Central memory CD4-positive, alpha-beta T cell (primary cell): Measurements from ENCODE around the gene SBK2.

Experiments used
- DNase-seq: peaks from one replicate; pipeline ENCODE4 v3.0.0; 2022

SBK2 gene

DNA sequence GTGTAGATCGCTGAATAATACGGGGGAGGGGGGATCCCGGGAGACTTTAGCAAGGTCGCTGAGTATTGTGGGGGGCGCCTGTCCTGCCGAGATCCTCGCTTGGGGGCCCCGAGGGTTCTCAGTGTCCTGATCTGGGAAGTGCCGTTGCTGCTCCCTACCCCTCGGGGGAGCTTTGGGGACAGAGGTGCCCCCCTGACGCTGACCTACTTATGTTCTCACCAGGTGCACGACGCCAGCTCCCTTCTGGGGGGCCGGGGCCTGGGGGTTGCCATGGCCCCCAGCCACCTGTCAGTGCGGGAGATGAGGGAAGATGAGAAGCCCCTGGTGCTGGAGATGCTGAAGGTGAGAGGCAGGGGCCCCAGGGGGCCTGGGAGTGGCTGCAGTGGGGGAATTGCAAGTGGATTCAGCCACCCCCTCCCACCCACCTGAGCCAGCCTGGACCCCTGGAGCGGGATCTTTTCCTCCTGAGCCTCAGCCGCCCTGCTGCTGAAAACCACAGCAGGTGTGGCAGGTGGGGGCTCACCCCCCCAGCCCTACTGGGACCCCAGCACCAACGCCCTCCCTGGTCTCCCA is 51.4 kb downstream of the SBK2 start:
- DNase-seq: no peak

DNA sequence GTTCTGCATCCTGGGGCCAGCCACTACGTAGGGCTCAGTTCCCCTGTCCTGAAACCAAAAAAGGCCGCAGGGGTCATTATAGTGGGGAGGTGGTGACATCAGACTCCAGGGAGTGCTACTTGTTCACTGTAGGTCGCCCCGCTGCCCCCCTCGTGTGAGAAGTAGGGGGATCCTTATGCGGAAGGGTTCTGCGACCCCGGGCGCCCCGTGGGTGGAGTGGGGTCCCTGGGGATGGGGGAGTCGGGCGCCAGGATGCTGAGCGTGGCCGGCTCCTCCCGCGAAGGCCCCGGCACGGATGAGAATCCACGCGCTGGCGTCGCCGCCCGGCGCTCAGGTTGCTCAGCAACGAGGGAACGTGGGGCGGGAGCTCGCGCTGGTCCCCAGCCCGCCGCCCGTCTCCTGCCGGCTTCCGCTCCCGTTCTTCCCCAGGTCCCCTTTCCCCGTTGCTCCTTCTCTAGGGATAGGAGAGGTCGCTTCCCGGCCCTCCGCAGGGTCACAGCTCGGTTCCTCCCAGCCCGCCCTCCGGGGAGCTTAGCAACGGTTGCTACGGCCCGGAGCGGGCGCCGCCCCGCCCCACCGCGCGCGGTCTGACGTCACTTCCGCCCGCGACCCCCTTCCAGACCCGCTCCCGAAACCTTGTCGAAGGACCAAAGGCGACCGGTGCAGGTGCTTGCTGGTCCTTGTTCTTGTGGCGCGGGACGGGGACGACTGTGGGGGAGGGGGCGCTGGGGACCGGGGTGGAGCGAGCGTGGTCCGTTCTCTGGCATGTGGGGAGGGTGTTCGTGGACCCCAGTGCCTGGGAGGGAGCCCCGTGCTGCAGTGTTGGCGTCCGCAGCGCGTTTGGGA is 52.1 kb downstream of the SBK2 start, which contains the start of gene NAT14:
NAT14 (plus strand) TSS at position 596 of the 846 bp plus-strand sequence. CDS start 521 bp downstream, outside the sequence.
- DNase-seq: peak; percentile 65

DNA sequence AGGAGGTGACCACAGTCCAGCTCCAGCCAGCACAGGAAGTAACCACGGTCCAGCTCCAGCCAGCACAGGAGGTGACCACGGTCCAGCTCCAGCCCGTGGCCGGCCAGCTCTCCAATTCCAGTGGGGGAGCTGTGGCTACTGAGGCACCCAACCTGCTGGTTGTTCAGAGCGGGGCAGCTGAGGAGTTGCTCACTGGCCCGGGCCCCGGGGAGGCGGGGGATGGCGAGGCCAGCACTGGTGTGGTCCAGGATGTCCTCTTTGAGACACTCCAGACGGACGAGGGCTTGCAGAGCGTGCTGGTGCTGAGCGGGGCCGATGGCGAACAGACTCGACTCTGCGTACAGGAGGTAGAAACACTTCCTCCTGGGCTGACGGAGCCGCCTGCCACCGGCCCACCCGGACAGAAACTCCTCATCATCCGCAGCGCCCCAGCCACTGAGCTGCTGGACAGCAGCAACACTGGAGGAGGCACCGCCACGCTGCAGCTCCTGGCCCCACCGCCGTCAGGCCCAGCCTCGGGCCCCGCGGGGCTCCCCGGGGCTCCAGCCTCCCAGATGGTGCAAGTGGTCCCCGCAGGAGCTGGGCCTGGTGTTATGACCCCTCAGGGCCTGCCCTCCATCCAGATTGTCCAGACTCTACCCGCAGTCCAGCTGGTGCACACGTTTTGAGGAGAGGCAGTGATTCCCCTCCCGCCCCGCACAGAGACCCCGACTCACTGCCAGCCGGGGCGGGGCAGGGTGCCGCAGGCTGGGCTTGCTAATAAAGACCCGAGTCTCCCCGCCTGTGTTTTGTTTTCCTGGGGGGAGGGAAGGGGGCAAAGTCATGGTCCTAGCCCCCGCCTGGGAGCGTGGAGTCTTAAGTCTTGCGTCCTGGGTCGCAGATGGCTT is 53.0 kb downstream of the SBK2 start:
- DNase-seq: no peak

DNA sequence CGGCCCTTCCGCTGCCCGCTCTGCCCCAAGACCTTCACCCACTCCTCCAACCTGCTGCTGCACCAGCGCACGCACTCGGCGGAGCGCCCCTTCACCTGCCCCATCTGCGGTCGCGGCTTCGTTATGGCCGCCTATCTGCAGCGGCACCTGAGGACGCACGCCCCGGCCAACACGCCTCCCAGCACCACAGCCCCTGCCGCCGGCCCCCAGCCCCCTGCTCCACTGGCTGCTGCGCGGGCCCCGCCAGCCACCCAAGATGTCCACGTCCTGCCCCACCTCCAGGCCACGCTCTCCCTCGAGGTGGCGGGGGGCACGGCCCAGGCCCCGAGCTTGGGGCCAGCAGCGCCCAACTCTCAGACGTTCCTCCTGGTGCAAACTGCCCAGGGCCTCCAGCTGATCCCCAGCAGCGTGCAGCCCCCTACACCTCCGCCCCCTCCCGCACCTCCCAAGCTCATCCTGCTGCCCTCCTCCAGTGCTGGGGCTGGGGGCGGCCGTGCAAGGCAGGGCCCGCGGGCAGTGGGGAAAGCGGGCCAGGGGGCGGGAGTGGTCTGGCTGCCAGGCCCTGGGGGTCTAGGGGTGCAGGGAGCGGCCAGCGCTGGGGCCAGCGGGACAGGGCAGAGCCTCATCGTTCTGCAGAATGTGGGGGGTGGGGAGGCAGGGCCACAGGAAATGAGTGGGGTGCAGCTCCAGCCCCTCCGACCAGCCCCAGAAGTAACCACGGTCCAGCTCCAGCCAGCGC is 53.8 kb downstream of the SBK2 start:
- DNase-seq: no peak

DNA sequence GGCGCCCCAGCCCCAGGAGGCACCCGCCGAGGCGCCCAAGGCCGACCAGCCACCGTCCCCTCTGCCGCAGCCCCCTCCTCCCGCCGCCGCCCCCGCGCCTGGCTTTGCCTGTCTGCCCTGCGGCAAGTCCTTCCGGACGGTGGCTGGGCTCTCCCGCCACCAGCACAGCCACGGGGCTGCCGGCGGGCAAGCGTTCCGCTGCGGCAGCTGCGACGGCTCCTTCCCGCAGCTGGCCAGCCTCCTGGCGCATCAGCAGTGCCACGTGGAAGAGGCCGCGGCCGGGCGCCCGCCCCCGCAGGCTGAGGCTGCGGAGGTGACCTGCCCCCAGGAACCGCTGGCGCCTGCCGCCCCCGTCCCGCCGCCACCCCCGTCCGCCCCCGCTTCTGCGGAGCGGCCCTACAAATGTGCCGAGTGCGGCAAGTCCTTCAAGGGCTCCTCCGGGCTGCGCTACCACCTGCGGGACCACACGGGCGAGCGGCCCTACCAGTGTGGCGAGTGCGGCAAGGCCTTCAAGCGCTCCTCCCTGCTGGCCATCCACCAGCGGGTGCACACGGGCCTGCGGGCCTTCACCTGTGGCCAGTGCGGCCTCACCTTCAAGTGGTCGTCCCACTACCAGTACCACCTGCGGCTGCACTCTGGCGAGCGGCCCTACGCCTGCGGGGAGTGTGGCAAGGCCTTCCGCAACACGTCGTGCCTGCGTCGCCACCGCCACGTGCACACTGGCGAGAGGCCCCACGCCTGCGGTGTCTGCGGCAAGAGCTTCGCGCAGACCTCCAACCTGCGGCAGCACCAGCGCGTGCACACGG is 54.6 kb downstream of the SBK2 start:
- DNase-seq: no peak

DNA sequence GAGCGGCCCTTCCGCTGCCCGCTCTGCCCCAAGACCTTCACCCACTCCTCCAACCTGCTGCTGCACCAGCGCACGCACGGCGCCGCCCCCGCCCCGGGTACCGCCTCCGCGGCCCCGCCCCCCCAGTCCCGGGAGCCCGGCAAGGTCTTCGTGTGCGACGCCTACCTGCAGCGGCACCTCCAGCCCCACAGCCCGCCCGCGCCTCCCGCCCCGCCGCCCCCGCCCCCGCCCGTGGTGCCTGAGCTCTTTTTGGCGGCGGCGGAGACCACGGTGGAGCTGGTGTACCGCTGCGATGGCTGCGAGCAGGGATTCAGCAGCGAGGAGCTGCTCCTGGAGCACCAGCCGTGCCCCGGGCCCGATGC is 55.2 kb downstream of the SBK2 start:
- no peak for DNase-seq

DNA sequence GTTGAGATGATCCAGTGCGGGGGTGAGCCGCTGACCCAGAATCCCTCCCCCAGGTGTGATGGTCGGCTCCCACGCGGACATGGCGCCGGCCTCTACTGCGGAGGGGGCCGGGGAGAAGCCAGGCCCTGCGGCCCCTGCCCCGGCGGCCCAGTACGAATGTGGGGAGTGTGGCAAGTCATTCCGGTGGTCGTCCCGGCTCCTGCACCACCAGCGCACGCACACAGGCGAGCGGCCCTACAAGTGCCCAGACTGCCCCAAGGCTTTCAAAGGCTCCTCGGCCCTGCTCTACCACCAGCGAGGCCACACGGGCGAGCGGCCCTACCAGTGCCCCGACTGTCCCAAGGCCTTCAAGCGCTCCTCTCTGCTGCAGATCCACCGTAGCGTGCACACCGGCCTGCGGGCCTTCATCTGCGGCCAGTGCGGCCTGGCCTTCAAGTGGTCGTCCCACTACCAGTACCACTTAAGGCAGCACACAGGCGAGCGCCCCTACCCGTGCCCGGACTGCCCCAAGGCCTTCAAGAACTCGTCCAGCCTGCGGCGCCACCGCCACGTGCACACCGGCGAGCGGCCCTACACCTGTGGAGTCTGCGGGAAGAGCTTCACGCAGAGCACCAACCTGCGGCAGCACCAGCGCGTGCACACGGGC is 55.7 kb downstream of the SBK2 start:
- DNase-seq: no peak

DNA sequence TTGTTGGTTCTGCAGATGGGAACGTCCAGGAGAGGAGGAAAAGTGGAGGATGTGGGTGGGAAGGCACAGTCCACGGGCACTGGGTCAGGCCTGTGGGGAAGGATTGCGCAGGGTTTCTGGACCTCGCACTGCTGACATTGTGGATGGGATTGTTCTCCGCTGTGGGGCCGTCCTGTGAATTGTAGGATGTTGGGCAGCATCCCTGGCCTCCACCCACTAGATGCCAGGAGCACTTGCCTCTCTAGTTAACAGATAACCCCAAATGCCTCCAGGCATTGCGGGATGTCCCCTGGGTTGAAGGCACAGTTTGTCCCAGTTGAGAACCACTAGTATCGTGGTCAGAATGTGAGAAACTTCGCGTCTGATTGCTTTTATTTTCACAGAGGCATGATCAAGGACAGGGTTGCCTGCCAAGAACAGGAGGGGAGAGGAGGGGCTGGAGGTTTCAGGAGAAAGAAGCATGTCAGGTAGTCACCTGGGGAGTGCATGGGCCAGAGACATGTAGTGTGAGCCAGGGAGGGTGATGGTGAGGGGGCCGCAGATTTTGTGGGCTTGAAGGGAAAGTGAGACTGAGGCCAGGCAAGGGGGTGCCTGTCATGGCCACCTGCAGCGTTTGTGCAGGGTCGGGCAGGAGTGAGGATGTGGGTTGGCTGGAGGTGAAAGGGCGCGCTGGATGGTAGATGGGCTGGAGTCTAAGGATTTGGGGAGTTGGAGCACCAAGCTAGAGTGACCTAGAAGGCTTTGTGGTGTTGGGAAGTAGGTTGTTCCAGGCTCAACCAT is 57.3 kb downstream of the SBK2 start:
- DNase-seq: no peak

DNA sequence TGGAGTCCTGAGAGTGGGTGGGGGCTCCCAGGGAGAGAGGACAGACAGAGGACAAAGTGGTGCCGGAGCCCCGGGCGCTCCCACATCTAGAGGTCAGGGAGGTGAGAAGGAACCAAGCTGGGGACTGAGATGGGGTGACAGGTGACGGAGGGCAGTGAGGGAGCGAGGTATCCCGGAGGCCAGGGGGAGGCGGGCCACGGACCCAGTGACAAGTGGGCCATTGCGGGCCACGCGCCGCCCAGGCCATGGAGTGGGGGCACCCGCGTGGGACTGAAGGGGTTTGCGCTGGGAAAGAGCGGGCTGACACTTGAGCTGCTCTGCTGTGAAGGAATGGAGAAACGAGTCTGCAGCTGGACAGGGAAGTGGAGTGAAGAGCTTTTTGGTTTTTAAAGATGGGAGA is 57.9 kb downstream of the SBK2 start:
- no peak for DNase-seq
